Stimulated activated CD4-positive, alpha-beta T cell treated with anti-CD3 and anti-CD28 coated beads, Interleukin-2, amount 100 ng/mL, for 4 hours (primary cell): ENCODE data around the gene NXPE2.

Experiments
- DNase-seq: peaks from one replicate; pipeline ENCODE4 v3.0.0-alpha.2; 2020; ENCODE audit warnings: low read depth

NXPE2 gene

GRCh38 chr11:114745150-114745671, 66.9 kb downstream of the NXPE2 start:
- no peak for DNase-seq

GRCh38 chr11:114746013-114746412, 67.7 kb downstream of the NXPE2 start:
- DNase-seq, result no peak
